GM12874 (cell line): ENCODE data around the gene CEP20.

ENCODE experiments used
- CTCF ChIP-seq: IDR thresholded peaks from 2 replicates; pipeline ENCODE4 v1.5.1; 2011; ENCODE audit warnings: low read depth, mild to moderate bottlenecking, control low read depth, low read length, moderate library complexity; ENCODE audit not compliant: insufficient read depth

Gene CEP20

GRCh38 chr16:15888072-15888976 lies at the start of gene CEP20:
Gene CEP20 (minus strand): TSS chr16:15888603. CDS start chr16:15888585, 18 bp downstream.
- TF ChIP-seq CTCF = 0 out of 2 replicates have a peak, but pooled peaks have one; percentile 6

DNA sequence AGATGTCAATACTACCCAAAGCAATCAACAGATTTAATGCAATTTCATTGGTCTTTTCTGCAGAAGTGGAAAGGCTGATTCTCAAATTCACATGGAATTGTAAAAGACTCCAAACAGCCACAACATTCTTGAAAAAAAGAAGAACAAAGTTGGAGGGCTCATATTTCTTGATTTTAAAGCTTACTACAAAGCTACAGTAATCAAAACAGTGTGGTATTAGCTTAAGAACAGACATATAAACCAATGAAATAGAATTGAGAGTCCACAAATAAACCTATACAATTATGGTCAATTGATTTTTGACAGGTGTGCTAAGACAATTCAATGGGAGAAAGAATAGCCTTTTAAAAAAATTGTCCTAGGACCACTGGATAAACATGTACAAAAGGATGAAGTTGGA lies 46.6 kb upstream of the CEP20 start:
- TF ChIP-seq CTCF = no peak

GRCh38 chr16:15933781-15934180 lies 45.4 kb upstream of the CEP20 start:
- TF ChIP-seq CTCF = no peak

DNA sequence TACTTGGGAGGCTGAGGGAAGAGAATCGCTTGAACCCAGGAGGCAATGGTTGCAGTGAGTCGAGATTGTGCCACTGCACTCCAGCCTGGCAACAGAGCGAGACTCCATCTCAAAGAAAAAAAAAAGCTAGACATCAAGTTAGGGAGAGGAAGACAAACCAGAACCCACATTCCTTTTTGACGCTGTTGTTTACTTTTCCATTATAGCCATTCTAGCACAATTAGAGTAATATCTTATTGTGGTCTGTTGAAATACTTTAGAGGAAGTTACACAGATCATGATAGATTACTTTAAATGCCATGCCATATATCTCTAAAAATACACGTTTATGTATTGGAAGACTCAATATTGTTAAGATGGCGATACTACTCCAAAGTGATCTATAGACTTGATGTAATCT lies 44.5 kb upstream of the CEP20 start:
- no peak for TF ChIP-seq CTCF

GRCh38 chr16:15928261-15929104 lies 40.1 kb upstream of the CEP20 start:
- no peak for TF ChIP-seq CTCF

DNA sequence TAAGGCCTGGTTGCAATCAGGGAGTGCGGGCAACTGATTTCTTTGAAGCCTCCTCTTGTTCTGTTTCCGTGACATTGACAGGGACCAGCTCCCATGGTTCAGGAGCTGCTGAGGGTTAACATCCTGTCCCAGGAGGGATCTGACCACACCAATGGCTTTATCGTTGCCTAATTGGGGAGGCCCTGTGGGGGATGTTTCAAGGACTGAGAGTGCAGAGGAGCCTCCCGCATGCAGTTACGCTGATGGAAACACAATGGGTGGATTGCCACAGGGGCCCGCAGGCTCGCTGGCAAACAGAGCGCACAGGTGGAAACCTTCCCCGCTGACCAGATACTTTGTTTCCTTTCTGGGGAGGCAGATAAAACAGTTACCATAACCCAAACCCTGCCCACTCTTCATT lies 37.2 kb upstream of the CEP20 start:
- no peak for TF ChIP-seq CTCF

GRCh38 chr16:15924996-15925395 lies 36.6 kb upstream of the CEP20 start:
- no peak for TF ChIP-seq CTCF
